ENCODE results near the gene NPAS3. TPM values are rescaled to one million over a fixed set of nuclear protein-coding genes. Genes with fewer than 3 reads are reported as not detected.

Gene NPAS3
- total and polyA plus RNA-seq, 2 of the 13 experiments (the other 11 are each of a cell fraction or from before 2014, with no cell fraction given), result not detected

GRCh38 chr14:33812181-33812580 lies 873.5 kb downstream of the NPAS3 start:
- WGBS (ENCODE audit: low lambda C conversion rate), result 12% methylated on average over 7 of the region's 7 CpGs
- ATAC-seq (peak; percentile 55), FAIRE-seq (no peak), DNase-seq (ENCODE audit: low spot score) (no peak)
- H3K9ac ChIP-seq (ENCODE audit: insufficient read depth, low read depth, low read length), result no peak overlapping the region
- no peaks in the 10 kb centered on the region for H3K27me3 ChIP-seq (ENCODE audit: control insufficient read depth in 1 of 2, insufficient read depth in 2 of 2, low read length in 2 of 2)
- no peak overlapping the region for H3K27ac ChIP-seq (ENCODE audit: extremely low read length, insufficient read depth, low read length)
- no peaks in the 10 kb centered on the region for H3K9me3 ChIP-seq (ENCODE audit: low read length)
- H2AFZ ChIP-seq (ENCODE audit: low read length), result no peak overlapping the region
- H3K4me2 ChIP-seq (ENCODE audit: low read depth, low read length), result no peak overlapping the region
- H3K4me1 ChIP-seq (ENCODE audit: insufficient read depth, low read length), result no peaks in the 10 kb centered on the region
- POLR2A ChIA-PET, result no interaction called here
- H3K36me3 ChIP-seq (replicated peaks in 1 of 2; ENCODE audit: control insufficient read depth in 1 of 2, insufficient read depth in 2 of 2, low read length in 2 of 2), result no peaks in the 10 kb centered on the region
- no TSS peak for BruUV-seq (replicated peaks)
- in situ Hi-C loops (cut with HindIII; ENCODE audit: extremely low pct_ligation_motif_present, low pct_unique_long_range_greater_than_20kb) (no loop called here), intact Hi-C loops (cut with micrococcal nuclease; ENCODE audit: unreplicated experiment) (no loop called here)
- no peak overlapping the region for H3K4me3 ChIP-seq (replicated peaks in 1 of 3; ENCODE audit: insufficient read depth in 1 of 3, low read depth in 2 of 3, low read length in 3 of 3)
- CTCF ChIA-PET (ENCODE audit: low intra/inter-chr PET ratio, low total read pairs), result no interaction called here
- no peak for TF ChIP-seq MLXIP (CRISPR knock-in tag; IDR thresholded peaks at IDR 0.05; ENCODE audit: borderline replicate concordance)
- TF ChIP-seq POGK (CRISPR knock-in tag; conservative IDR thresholded peaks at IDR 0.05), result no peak
- no peaks in the 10 kb centered on the region for H4K20me1 ChIP-seq (ENCODE audit: insufficient read depth, low read length)
- H3K79me2 ChIP-seq (ENCODE audit: insufficient read depth, low read length), result no peaks in the 10 kb centered on the region

- peak; percentile 51; the same call in 1 of the 2 replicates for TF ChIP-seq KAT2B (IDR thresholded peaks at IDR 0.05; ENCODE audit: borderline replicate concordance, low read depth, low read length)
- TF ChIP-seq FUBP1 (CRISPR knock-in tag; IDR thresholded peaks at IDR 0.05; ENCODE audit: borderline replicate concordance), result no peak
- FAIRE-seq, result no peak
- DNase-seq (ENCODE audit: low spot score), result no peak
- ChIA-PET POLR2A (no interaction called here), CTCF (ENCODE audit: low intra/inter-chr PET ratio, low total read pairs) (no interaction called here)
- no peak overlapping the region for H3K9ac ChIP-seq (ENCODE audit: insufficient read depth, low read depth, low read length)
- H4K20me1 ChIP-seq (ENCODE audit: insufficient read depth, low read length), result no peaks in the 10 kb centered on the region
- H3K36me3 ChIP-seq (replicated peaks in 1 of 2; ENCODE audit: control insufficient read depth in 1 of 2, insufficient read depth in 2 of 2, low read length in 2 of 2), result no peaks in the 10 kb centered on the region
- in situ Hi-C loops (cut with HindIII; ENCODE audit: extremely low pct_ligation_motif_present, low pct_unique_long_range_greater_than_20kb) (no loop called here), intact Hi-C loops (cut with micrococcal nuclease; ENCODE audit: unreplicated experiment) (no loop called here)
- no peaks in the 10 kb centered on the region for H3K79me2 ChIP-seq (ENCODE audit: insufficient read depth, low read length)
- no peak overlapping the region for H3K4me3 ChIP-seq (replicated peaks in 1 of 3; ENCODE audit: insufficient read depth in 1 of 3, low read depth in 2 of 3, low read length in 3 of 3)
- H2AFZ ChIP-seq (ENCODE audit: low read length), result no peak overlapping the region
- BruUV-seq (replicated peaks), result no TSS peak
- no peaks in the 10 kb centered on the region for H3K9me3 ChIP-seq (ENCODE audit: low read length)
- under 1% methylated on average over 2 of the region's 2 CpGs for WGBS (ENCODE audit: low lambda C conversion rate)
- H3K27me3 ChIP-seq (ENCODE audit: control insufficient read depth in 1 of 2, insufficient read depth in 2 of 2, low read length in 2 of 2), result no peaks in the 10 kb centered on the region
- no peaks in the 10 kb centered on the region for H3K4me1 ChIP-seq (ENCODE audit: insufficient read depth, low read length)
- ATAC-seq, result no peak
- no peak overlapping the region for H3K4me2 ChIP-seq (ENCODE audit: low read depth, low read length)
- no peak overlapping the region for H3K27ac ChIP-seq (ENCODE audit: extremely low read length, insufficient read depth, low read length)
Measured at GRCh38 chr14:33812601-33813000, 873.9 kb downstream of the NPAS3 start.

Measured in HepG2 (cell line).